Osteoblast (primary cell): ENCODE data around the gene SETD3. TPM values are rescaled to one million over a fixed set of nuclear protein-coding genes. Genes with fewer than 3 reads are reported as not detected.

Experiments used
- DNase-seq: peaks from one replicate; pipeline ENCODE4 v3.0.0; 2011; ENCODE audit warnings: low spot score, mixed read lengths; ENCODE audit not compliant: insufficient read length; ENCODE audit errors: missing footprints
- H2AFZ ChIP-seq: 2 replicates; pipeline ENCODE4 v1.6.0; 2011; ENCODE audit warnings: mild to moderate bottlenecking, low read length
- H3K27ac ChIP-seq: 2 replicates; pipeline ENCODE4 v1.5.1; 2011; ENCODE audit warnings: mild to moderate bottlenecking, low read depth, low read length, moderate library complexity
- H3K27me3 ChIP-seq: 2 replicates; pipeline ENCODE4 v1.6.0; 2012; ENCODE audit warnings: mild to moderate bottlenecking, control low read depth, inconsistent platforms, low read length, moderate library complexity; ENCODE audit not compliant: insufficient read depth
- H3K36me3 ChIP-seq: 2 replicates; pipeline ENCODE4 v1.5.1; 2011; ENCODE audit warnings: mild to moderate bottlenecking, low read length, control low read depth, moderate library complexity; ENCODE audit not compliant: insufficient read depth
- H3K4me1 ChIP-seq: 2 replicates; pipeline ENCODE4 v1.5.1; 2011; ENCODE audit warnings: mild to moderate bottlenecking, low read length, control low read depth, moderate library complexity; ENCODE audit not compliant: insufficient read depth
- H3K4me2 ChIP-seq: 2 replicates; pipeline ENCODE4 v1.6.0; 2011; ENCODE audit warnings: mild to moderate bottlenecking, low read length; ENCODE audit not compliant: insufficient read depth
- H3K4me3 ChIP-seq: fragments of 200-600 bp; sonication (generic); 3 replicates; pipeline ENCODE4 v1.5.1; 2012; ENCODE audit warnings: mild to moderate bottlenecking, low read length, inconsistent platforms; ENCODE audit not compliant: insufficient read depth
- H3K79me2 ChIP-seq: 2 replicates; pipeline ENCODE4 v1.6.0; 2012; ENCODE audit warnings: mild to moderate bottlenecking, low read length, control low read depth, inconsistent platforms; ENCODE audit not compliant: insufficient read depth
- H3K9me3 ChIP-seq: 2 replicates; pipeline ENCODE4 v1.5.1; 2011; ENCODE audit warnings: low read depth, low read length, control low read depth
- H4K20me1 ChIP-seq: 2 replicates; pipeline ENCODE4 v1.6.0; 2012; ENCODE audit warnings: mild to moderate bottlenecking, low read length, control low read depth; ENCODE audit not compliant: insufficient read depth
- CTCF ChIP-seq: IDR thresholded peaks from 2 replicates; pipeline ENCODE4 v1.5.1; 2011; ENCODE audit warnings: mild to moderate bottlenecking, low read depth, low read length, moderate library complexity; ENCODE audit errors: extremely low read depth
- total RNA-seq: library from RNA; depleted of rRNA; stranded (reverse); fragments of >200 nt; gene quantifications from 2 replicates; pipeline ENCODE4 v1.2.3, GENCODE V29; 2012

Gene SETD3
- total RNA-seq, 1 donor: 65.1 TPM

GRCh38 chr14:99408971-99409289 is 71.7 kb downstream of the SETD3 start:
- no peak overlapping the region for H3K27ac ChIP-seq
- peaks cover 3% of the 10 kb centered on the region for H3K79me2 ChIP-seq
- H3K27me3 ChIP-seq: no peaks in the 10 kb centered on the region
- H3K4me3 ChIP-seq: no peak overlapping the region
- peaks cover 22% of the 10 kb centered on the region for H3K36me3 ChIP-seq
- H3K4me2 ChIP-seq: no peak overlapping the region
- peaks cover 17% of the 10 kb centered on the region for H3K4me1 ChIP-seq
- no peak for TF ChIP-seq CTCF
- H3K9me3 ChIP-seq: no peaks in the 10 kb centered on the region
- no peaks in the 10 kb centered on the region for H4K20me1 ChIP-seq
- DNase-seq: no peak
- no peak overlapping the region for H2AFZ ChIP-seq

DNA sequence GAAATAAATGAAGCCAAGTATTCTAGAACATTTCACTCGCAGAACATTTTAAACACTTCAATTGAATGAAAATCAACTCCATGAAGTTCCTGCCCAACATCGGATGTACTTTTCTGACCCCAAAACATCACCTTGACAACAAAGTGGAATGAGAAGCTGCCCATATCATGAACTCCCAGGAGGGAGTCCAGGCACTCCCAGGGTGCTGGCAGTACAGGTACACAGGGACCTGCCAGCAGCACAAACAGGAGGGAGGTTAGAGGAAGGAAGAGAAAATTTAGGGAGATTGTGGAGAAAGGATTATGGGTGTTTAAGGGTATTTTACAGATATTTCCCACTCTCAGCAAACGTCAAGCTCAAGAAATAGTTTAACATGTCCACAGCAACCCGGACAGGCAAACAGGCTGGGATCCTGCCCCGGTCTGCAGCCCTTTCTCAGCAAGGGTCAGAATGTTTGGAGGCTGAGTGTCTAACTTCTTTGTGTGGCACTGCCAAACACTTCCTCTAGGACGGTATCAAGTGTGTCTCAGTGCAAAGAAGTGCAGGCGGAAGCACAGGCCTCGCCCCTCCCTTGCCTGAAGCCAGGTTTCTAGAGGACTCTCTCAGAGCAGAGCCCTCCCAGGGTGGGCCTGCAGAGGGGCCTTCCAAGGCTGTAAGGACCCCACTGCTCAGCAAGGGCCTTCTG is 72.2 kb downstream of the SETD3 start:
- peaks cover 25% of the 10 kb centered on the region for H3K36me3 ChIP-seq
- DNase-seq: no peak
- no peaks in the 10 kb centered on the region for H3K27me3 ChIP-seq
- no peak for TF ChIP-seq CTCF
- H2AFZ ChIP-seq: no peak overlapping the region
- no peak overlapping the region for H3K4me3 ChIP-seq
- H3K27ac ChIP-seq: no peak overlapping the region
- peaks cover under 1% of the 10 kb centered on the region for H3K79me2 ChIP-seq
- peaks cover 16% of the 10 kb centered on the region for H3K4me1 ChIP-seq
- no peak overlapping the region for H3K4me2 ChIP-seq
- H3K9me3 ChIP-seq: no peaks in the 10 kb centered on the region
- no peaks in the 10 kb centered on the region for H4K20me1 ChIP-seq

- H3K4me3 ChIP-seq: no peak overlapping the region
- no peak for DNase-seq
- H3K79me2 ChIP-seq: no peaks in the 10 kb centered on the region
- H2AFZ ChIP-seq: no peak overlapping the region
- TF ChIP-seq CTCF: no peak
- no peaks in the 10 kb centered on the region for H4K20me1 ChIP-seq
- no peaks in the 10 kb centered on the region for H3K27me3 ChIP-seq
- peaks cover 28% of the 10 kb centered on the region for H3K36me3 ChIP-seq
- no peaks in the 10 kb centered on the region for H3K9me3 ChIP-seq
- H3K4me2 ChIP-seq: no peak overlapping the region
- peaks cover 6% of the 10 kb centered on the region for H3K4me1 ChIP-seq
- H3K27ac ChIP-seq: no peak overlapping the region
Observed at GRCh38 chr14:99407416-99407815, 73.2 kb downstream of the SETD3 start.

GRCh38 chr14:99402950-99403349 is 77.7 kb downstream of the SETD3 start:
- Histone ChIP-seq H3K4me3 (no peak overlapping the region), H4K20me1 (no peaks in the 10 kb centered on the region), H3K4me2 (no peak overlapping the region), H2AFZ (no peak overlapping the region), H3K79me2 (no peaks in the 10 kb centered on the region), H3K36me3 (peaks cover 40% of the 10 kb centered on the region), H3K9me3 (no peaks in the 10 kb centered on the region), H3K27me3 (no peaks in the 10 kb centered on the region), H3K4me1 (no peaks in the 10 kb centered on the region), H3K27ac (no peak overlapping the region)
- DNase-seq: no peak
- TF ChIP-seq CTCF: no peak
